ENCODE results near the gene ANKRD29.

- no peak for TF ChIP-seq CTCF (IDR thresholded peaks at IDR 0.05; ENCODE audit: low read length)
- no peak for TF ChIP-seq EZH2 (IDR thresholded peaks at IDR 0.05; ENCODE audit: borderline replicate concordance, low read length)
Observed at GRCh38 chr18:23648456-23648855, 14.3 kb downstream of the ANKRD29 start.

Measured in OCI-LY1 (cell line).